SH-SY5Y (cell line): ENCODE results near the gene ABCG4.

Experiments used
- GATA2 ChIP-seq: IDR thresholded peaks from 2 replicates; pipeline ENCODE4 v1.6.1; 2011; ENCODE audit warnings: mild to moderate bottlenecking, low read depth, low read length
- GATA3 ChIP-seq: IDR thresholded peaks from 2 replicates; pipeline ENCODE4 v1.6.1; 2011; ENCODE audit warnings: low read depth, mild to moderate bottlenecking, low read length, moderate library complexity

DNA sequence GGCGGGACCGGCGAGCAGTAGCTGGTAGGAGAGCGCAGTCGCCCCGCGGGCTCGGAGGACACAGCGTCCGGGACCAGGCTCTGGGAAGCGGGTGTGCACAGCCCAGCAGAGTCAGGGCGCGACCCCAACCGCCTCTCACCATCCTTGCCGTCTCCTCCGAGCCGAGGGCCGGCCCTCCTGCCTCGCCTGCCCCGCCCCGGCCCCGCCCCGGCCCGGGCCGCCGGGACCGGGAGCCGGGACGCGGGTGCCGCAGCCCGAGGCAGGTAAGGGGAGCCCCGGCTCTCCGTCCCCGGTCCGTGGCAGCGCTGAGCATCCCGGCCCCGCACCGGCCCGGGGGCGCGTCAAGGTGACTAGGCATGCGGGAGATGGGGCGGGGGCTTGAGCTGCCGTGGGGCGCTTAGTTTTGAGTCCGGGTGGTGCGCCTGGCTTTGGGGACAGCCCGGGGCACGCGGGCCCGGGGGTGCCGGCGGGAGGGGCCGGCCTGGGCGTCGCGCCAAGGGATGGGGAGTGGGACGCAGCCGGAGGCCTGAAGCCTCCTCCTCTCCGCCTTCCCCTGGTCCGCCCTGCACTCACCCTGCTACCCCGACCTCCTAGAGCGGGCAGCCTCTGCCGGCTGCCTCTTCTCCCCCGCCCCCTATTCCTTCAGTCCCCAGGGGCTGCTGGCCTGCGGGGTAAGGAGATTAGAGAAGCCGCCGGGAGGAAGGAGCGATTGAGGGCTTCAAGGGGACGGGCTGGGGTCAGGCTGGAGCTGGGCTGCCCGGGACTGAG lies at the start of gene ABCG4:
- TF ChIP-seq GATA2, result no peak
- TF ChIP-seq GATA3, result no peak
